ENCODE data around the gene PIM3.

Gene PIM3

DNA sequence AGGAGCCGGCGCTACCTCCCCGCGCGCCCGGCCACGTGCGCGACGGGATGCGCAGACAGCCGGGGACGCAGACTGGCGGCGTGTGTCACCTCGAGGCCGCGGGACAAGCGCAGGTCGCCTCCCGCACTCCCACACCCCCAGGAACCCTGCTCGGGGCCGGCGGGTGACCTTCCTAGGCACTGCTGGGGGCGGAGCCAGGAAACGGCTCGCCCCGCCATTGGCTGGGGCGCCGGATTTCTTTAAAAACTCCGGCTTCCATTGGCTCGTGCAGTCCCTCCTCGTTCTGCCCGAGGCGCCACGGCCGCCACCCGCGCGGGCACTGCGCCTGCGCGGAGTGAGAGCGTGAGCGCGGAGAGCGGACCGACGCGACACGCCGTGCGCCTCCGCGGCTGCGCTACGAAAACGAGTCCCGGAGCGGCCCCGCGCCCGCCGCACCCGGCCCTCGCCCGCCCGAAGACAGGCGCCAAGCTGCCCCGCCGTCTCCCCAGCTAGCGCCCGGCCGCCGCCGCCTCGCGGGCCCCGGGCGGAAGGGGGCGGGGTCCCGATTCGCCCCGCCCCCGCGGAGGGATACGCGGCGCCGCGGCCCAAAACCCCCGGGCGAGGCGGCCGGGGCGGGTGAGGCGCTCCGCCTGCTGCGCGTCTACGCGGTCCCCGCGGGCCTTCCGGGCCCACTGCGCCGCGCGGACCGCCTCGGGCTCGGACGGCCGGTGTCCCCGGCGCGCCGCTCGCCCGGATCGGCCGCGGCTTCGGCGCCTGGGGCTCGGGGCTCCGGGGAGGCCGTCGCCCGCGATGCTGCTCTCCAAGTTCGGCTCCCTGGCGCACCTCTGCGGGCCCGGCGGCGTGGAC, at the start of gene PIM3:
TSS of gene PIM3 (plus strand) at position 614 of the 846 bp plus-strand sequence. CDS start at position 790, 176 bp downstream.
- Histone ChIP-seq H3K4me3 (ENCODE audit: low read length) (peak within 1 kb of the TSS; percentile 86), H3K27ac (ENCODE audit: low read depth, low read length) (peak within 1 kb of the TSS; percentile 83), H3K27me3 (ENCODE audit: control insufficient read depth, insufficient read depth, low read length) (no peaks in the 10 kb centered on the region), H3K36me3 (ENCODE audit: control insufficient read depth, insufficient read depth, low read length) (peaks cover 9% of the 10 kb centered on the region), H3K9ac (ENCODE audit: low read length) (peak within 1 kb of the TSS; percentile 87), H3K4me1 (ENCODE audit: control insufficient read depth, insufficient read depth, low read length) (peaks cover 12% of the 10 kb centered on the region)

DNA sequence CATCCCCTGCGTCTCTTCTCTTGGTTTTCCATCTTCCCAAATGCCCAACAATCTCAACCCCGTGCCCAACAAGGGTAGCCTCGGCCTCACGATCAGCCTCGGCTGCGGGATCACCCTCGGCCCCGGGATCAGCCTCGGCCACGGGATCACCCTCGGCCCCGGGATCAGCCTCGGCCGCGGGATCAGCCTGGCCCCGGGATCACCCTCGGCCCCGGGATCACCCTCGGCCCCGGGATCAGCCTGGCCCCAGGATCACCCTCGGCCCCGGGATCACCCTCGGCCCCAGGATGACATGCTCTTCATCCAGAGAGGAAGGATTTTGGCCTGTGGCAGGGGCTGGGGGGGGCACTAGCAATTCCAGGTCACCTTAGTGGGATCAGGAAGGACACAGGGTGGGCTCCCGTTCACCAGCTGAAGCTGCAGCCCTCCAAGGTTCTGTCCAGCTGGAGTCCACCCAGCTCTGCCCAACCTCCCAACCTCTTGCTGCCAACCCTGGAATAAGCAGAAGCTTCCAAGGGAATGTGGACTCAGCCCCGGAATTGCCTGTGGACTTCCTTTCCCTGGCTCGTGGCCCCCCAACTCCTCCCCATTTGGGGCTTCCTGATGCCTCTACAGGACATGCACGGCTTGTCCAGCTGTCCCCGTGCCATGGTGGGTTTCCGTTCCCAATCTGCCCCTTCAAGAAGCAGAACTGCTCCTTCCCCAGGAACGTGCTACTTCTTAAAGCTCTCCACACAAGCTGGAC, 48.5 kb upstream of the PIM3 start:
- no peak overlapping the region for H3K4me3 ChIP-seq (ENCODE audit: low read length)
- no peak overlapping the region for H3K27ac ChIP-seq (ENCODE audit: low read depth, low read length)
- H3K9ac ChIP-seq (ENCODE audit: low read length): no peak overlapping the region
- peaks cover 19% of the 10 kb centered on the region for H3K36me3 ChIP-seq (ENCODE audit: control insufficient read depth, insufficient read depth, low read length)
- no peaks in the 10 kb centered on the region for H3K27me3 ChIP-seq (ENCODE audit: control insufficient read depth, insufficient read depth, low read length)
- H3K4me1 ChIP-seq (ENCODE audit: control insufficient read depth, insufficient read depth, low read length): no peaks in the 10 kb centered on the region

DNA sequence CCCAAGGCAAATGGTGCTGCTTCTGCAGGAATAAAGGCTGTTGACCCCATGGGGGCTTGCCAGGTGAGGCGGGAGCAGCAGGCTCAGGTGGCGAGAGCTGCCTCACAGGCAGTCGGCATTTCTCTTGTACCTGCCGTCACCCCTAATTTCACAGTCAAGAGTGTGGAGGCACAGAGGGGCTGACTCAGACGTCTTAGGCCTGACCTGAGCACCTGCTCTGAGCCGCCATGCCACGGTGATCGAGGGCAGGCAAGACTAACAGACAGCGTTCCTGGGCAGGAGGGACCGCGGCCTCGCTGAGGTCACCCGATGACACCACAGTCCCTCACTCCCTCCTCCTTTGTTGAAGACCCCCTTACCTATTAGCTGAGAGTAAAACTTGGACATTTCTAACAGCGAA, 47.5 kb upstream of the PIM3 start:
- Histone ChIP-seq H3K4me1 (ENCODE audit: control insufficient read depth, insufficient read depth, low read length) (no peaks in the 10 kb centered on the region), H3K36me3 (ENCODE audit: control insufficient read depth, insufficient read depth, low read length) (peaks cover 19% of the 10 kb centered on the region), H3K27me3 (ENCODE audit: control insufficient read depth, insufficient read depth, low read length) (no peaks in the 10 kb centered on the region), H3K4me3 (ENCODE audit: low read length) (no peak overlapping the region), H3K27ac (ENCODE audit: low read depth, low read length) (no peak overlapping the region), H3K9ac (ENCODE audit: low read length) (no peak overlapping the region)

DNA sequence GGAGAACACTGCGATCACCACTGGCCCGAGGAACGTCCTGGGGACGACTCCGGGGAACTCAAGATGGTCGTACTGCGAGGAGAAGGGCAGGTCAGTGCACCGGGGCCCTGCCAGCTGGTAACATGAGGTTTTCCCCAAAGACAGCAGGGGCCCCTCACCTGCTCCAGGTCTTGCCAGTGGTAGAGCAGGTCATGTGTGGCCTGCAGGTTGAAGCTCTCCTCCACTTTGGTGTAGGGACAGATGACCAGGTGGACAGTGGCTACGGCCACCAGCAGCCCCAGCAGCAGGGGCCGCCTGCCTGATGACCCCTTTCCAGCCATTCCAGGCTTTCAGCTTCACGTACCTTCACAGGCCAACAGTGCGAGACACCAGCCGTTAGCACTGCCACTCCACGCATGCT, 47.1 kb upstream of the PIM3 start:
- H3K27ac ChIP-seq (ENCODE audit: low read depth, low read length): no peak overlapping the region
- no peaks in the 10 kb centered on the region for H3K4me1 ChIP-seq (ENCODE audit: control insufficient read depth, insufficient read depth, low read length)
- no peak overlapping the region for H3K4me3 ChIP-seq (ENCODE audit: low read length)
- no peaks in the 10 kb centered on the region for H3K27me3 ChIP-seq (ENCODE audit: control insufficient read depth, insufficient read depth, low read length)
- no peak overlapping the region for H3K9ac ChIP-seq (ENCODE audit: low read length)
- H3K36me3 ChIP-seq (ENCODE audit: control insufficient read depth, insufficient read depth, low read length): peaks cover 19% of the 10 kb centered on the region

DNA sequence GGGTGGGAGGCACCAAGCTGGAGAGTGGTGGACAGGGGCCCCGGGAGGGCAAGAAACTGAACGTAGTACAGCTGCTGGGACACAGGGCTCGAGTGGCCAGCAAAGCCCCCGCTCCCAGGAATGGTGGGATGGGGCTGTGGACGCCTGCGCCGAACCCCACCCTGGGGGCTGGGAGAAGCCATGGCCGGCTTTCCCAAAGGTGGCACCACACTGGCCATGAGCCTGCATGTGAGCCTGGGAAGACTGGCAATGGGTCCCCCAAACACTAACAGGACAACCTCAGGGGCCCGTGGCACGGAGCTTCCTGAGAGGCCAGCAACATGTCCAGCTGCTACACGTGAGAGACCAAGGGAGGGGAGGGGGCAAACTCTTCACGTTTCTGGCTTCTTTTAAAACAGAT, 46.3 kb upstream of the PIM3 start:
- H3K36me3 ChIP-seq (ENCODE audit: control insufficient read depth, insufficient read depth, low read length): peaks cover 14% of the 10 kb centered on the region

DNA sequence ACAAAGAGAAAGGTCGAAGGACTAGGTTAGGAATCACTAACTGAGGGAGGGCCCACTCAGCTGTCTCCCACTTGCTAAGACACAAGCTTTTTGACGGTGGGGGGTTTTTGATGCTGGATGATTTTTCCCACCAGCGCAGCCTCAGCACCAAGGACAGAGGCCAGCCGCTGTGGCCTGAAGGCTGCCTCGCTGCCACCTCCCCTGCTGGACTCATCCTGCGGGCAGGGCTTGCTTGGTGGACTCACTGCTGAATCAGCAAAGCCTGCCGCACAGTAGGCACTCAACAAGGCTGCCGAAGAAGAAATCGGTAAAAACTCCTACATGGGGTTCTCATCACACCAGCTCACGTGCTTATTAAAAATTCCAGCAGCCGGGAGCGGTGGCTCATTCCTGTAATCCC, 45.0 kb upstream of the PIM3 start:
- Histone ChIP-seq H3K9ac (ENCODE audit: low read length) (no peak overlapping the region), H3K36me3 (ENCODE audit: control insufficient read depth, insufficient read depth, low read length) (peaks cover 20% of the 10 kb centered on the region), H3K4me1 (ENCODE audit: control insufficient read depth, insufficient read depth, low read length) (peaks cover 5% of the 10 kb centered on the region), H3K4me3 (ENCODE audit: low read length) (no peak overlapping the region), H3K27me3 (ENCODE audit: control insufficient read depth, insufficient read depth, low read length) (no peaks in the 10 kb centered on the region), H3K27ac (ENCODE audit: low read depth, low read length) (no peak overlapping the region)

More for the DNA sequence above, 46.3 kb upstream of the PIM3 start:
- Histone ChIP-seq H3K27me3 (ENCODE audit: control insufficient read depth, insufficient read depth, low read length) (no peaks in the 10 kb centered on the region), H3K4me3 (ENCODE audit: low read length) (no peak overlapping the region), H3K27ac (ENCODE audit: low read depth, low read length) (no peak overlapping the region), H3K9ac (ENCODE audit: low read length) (no peak overlapping the region), H3K4me1 (ENCODE audit: control insufficient read depth, insufficient read depth, low read length) (peaks cover 4% of the 10 kb centered on the region)

DNA sequence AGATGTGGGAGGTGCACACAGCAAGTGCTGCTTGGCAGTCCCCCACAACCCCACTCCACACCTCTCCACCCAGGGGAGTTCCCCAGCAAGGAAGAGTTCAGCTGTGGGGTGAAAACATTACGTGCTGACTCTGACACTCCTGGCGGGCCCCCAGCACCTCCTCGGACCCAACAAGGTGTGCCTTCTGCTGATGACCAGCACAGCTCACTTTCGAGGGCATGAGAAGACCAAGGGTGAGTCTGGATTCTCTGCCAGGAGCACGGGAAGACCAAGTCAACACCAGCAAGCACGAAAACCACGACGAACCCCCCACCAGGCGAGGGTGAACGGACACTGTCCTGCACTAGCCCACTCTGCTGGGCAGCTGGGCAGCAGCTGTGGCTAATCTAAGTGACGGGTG, 43.7 kb upstream of the PIM3 start:
- H3K4me3 ChIP-seq (ENCODE audit: low read length): no peak overlapping the region
- peaks cover 5% of the 10 kb centered on the region for H3K4me1 ChIP-seq (ENCODE audit: control insufficient read depth, insufficient read depth, low read length)
- no peaks in the 10 kb centered on the region for H3K27me3 ChIP-seq (ENCODE audit: control insufficient read depth, insufficient read depth, low read length)
- H3K9ac ChIP-seq (ENCODE audit: low read length): no peak overlapping the region
- H3K27ac ChIP-seq (ENCODE audit: low read depth, low read length): no peak overlapping the region
- H3K36me3 ChIP-seq (ENCODE audit: control insufficient read depth, insufficient read depth, low read length): peaks cover 19% of the 10 kb centered on the region

DNA sequence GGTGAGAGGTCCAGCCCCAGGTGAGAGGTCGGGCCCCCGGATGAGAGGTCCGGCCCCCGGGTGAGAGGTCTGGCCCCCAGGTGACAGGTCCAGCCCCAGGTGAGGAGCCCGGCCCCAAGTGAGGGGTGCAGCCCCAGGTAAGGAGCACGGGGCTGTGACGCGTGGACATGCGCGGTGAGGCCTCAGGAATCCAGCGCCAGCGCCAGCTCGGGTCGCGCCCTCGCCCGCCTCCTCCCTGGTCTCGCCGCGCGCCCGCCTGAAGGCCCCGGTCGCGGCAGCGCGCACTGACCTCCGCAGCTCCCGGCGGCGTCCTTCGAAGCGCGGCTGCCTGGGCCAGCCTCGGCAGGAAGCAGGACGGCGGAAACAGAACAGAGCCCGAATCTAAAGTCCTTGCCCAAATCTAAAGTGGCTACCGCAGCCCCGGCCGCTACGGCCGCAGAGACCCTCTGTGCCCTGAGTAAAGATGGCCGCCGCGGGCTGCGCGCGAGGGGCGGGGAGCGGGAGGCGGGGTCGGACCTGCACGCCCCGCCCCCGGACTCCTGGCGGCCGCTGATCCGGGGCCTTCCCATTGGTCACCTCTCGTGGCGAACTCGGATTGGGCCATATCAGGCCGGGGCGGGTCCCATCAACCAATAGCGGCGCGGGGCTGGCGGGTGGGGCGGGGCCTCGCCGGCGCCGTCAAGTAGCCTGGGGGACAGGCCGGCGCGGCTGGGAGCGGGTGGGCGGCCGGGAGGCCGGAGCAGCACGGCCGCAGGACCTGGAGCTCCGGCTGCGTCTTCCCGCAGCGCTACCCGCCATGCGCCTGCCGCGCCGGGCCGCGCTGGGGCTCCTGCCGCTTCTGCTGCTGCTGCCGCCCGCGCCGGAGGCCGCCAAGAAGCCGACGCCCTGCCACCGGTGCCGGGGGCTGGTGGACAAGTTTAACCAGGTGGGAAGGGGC, 42.3 kb upstream of the PIM3 start, which contains the start of the genes ALG12 and CRELD2:
TSS of gene ALG12 (minus strand) at position 465 of the 937 bp plus-strand sequence. CDS start 4,673 bp downstream, outside the sequence.
TSS of gene CRELD2 (plus strand) at position 661 of the 937 bp plus-strand sequence. CDS start at position 797, 136 bp downstream.
- Histone ChIP-seq H3K36me3 (ENCODE audit: control insufficient read depth, insufficient read depth, low read length) (peaks cover 13% of the 10 kb centered on the region), H3K27ac (ENCODE audit: low read depth, low read length) (peak within 1 kb of the TSS; percentile 94), H3K4me3 (ENCODE audit: low read length) (peak within 1 kb of the TSS; percentile 76), H3K9ac (ENCODE audit: low read length) (peak within 1 kb of the TSS; percentile 83), H3K4me1 (ENCODE audit: control insufficient read depth, insufficient read depth, low read length) (peaks cover 5% of the 10 kb centered on the region), H3K27me3 (ENCODE audit: control insufficient read depth, insufficient read depth, low read length) (no peaks in the 10 kb centered on the region)

DNA sequence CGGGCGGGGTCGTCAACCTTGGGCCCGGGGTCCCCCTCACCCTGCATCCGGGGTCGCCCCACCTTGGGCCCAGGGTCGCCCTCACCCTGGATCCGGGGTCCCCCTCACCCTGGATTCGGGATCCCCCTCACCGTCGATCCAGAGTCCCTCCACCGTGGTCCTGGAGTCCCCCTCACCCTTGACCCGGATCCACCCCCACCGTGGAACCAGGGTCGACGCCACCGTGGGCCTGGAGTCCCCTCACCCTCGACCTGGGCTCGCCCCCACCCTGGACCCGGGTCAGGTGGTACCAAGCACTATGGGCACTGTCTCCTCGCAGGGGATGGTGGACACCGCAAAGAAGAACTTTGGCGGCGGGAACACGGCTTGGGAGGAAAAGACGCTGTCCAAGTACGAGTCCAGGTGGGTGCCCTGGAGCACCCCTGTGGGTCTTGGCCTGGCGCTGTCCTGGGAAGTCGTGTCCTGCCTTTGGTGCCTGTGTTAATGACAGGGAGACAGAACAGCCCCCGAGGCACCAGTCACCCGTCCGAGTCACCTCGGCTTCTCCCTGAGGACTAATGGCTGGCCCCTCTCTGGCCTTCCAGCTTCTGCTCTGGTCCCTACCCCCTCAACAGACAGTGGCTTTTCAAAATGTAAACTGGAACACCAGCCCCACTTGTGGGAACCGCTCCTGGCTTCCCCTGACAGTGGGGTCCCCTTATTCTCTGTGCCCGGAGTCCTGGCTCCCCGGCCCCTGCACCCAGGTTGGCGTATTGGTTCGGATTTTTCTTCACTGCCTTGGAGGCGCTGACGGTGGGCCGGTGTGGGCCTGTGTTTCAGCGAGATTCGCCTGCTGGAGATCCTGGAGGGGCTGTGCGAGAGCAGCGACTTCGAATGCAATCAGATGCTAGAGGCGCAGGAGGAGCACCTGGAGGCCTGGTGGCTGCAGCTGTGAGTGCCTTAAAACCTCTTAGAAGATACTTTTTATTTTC, 41.4 kb upstream of the PIM3 start:
- Histone ChIP-seq H3K9ac (ENCODE audit: low read length) (no peak overlapping the region), H3K27ac (ENCODE audit: low read depth, low read length) (no peak overlapping the region), H3K36me3 (ENCODE audit: control insufficient read depth, insufficient read depth, low read length) (peaks cover 7% of the 10 kb centered on the region), H3K4me1 (ENCODE audit: control insufficient read depth, insufficient read depth, low read length) (peaks cover 5% of the 10 kb centered on the region), H3K4me3 (ENCODE audit: low read length) (peak overlapping the region; percentile 76), H3K27me3 (ENCODE audit: control insufficient read depth, insufficient read depth, low read length) (no peaks in the 10 kb centered on the region)

DNA sequence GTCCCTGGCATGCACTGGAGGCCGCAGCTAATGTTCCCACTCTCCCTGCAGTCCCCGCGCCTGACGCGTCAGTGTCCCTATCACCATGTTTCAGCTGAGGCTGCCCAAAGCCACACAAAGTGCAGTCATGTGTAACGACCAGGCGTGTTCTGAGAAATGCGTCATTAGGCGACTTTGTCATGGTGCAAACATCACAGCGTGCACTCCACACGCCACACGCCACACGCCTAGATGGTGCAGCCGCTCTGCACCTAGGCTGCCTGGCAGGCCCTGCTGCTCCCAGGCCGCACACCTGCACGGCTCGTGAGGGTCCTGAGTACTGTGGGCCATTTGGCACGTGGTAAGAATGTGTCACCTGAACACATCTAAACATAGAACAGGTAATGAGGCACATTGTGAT, 39.7 kb upstream of the PIM3 start:
- Histone ChIP-seq H3K36me3 (ENCODE audit: control insufficient read depth, insufficient read depth, low read length) (peaks cover 7% of the 10 kb centered on the region), H3K4me1 (ENCODE audit: control insufficient read depth, insufficient read depth, low read length) (peaks cover 5% of the 10 kb centered on the region), H3K9ac (ENCODE audit: low read length) (no peak overlapping the region), H3K27me3 (ENCODE audit: control insufficient read depth, insufficient read depth, low read length) (no peaks in the 10 kb centered on the region), H3K27ac (ENCODE audit: low read depth, low read length) (no peak overlapping the region), H3K4me3 (ENCODE audit: low read length) (no peak overlapping the region)
